Body of pancreas (tissue), 4 donors: Measurements from ENCODE around the gene FAM186B. TPM values are rescaled to one million over a fixed set of nuclear protein-coding genes. Genes with fewer than 3 reads are reported as not detected.

Experiments
- ATAC-seq: fragments of 150-250 bp; one replicate; pipeline ENCODE4 v1.9.1; 2016
- DNase-seq, 4 donors: peaks; one replicate each; pipeline ENCODE4 v3.0.0-alpha.2; 2019
- H3K27ac ChIP-seq, 4 donors: fragments of 200-600 bp; sonication (generic); 1 replicate in 3 of 4; 2 replicates in 1 of 4; pipeline versions ENCODE4 v1.5.1 to v1.6.1; 2016 to 2019; ENCODE audit warnings: mild to moderate bottlenecking in 1 of 4, mixed read lengths in 1 of 4, moderate library complexity in 1 of 4
- H3K27me3 ChIP-seq, 2 donors: fragments of 200-600 bp; sonication (generic); one replicate each; pipeline ENCODE4 v1.6.0; 2016; ENCODE audit warnings: mild to moderate bottlenecking in 1 of 2
- H3K36me3 ChIP-seq, 2 donors: fragments of 200-600 bp; sonication (generic); replicated peaks in 1 of 2; 2 replicates each; pipeline ENCODE4 v1.5.1; 2016; ENCODE audit warnings: low read depth in 2 of 2; ENCODE audit not compliant: insufficient read depth in 1 of 2
- H3K4me1 ChIP-seq: fragments of 200-600 bp; sonication (generic); one replicate; pipeline ENCODE4 v1.6.0; 2016
- H3K4me3 ChIP-seq, 2 donors: fragments of 200-600 bp; sonication (generic); 1 replicate in 1 of 2; 2 replicates in 1 of 2; pipeline ENCODE4 v1.5.1; 2016 to 2019
- H3K9me3 ChIP-seq, 3 donors: fragments of 200-600 bp; sonication (generic); 1 replicate in 2 of 3; 2 replicates in 1 of 3; pipeline ENCODE4 v1.5.1; 2016
- POLR2A ChIP-seq, 3 donors: fragments of 450-650 bp; IDR thresholded peaks; one replicate each; pipeline ENCODE4 v1.6.1; 2016; ENCODE audit warnings: antibody characterized with exemption in 3 of 3, mild to moderate bottlenecking in 2 of 3
- WGBS, 2 donors: methylation state at CpG; one replicate each; pipeline ENCODE4 v1.1.5; 2017; 5-methylcytosine and 5-hydroxymethylcytosine counted together
- intact Hi-C: fragments of 100-400 bp; cut with DNase I; formaldehyde crosslinking; loops from one replicate; pipeline ENCODE4 v1.15.1; 2023
- total RNA-seq, 2 donors: library from RNA; depleted of rRNA; stranded (reverse); fragments of >200 nt; gene quantifications; one replicate each; pipeline ENCODE4 v1.1.0, GENCODE V29; 2016
- TF ChIP-seq, protein P1 (sequence below), 7 experiments: fragments of 450-650 bp in 4 of 7; fragments of 200-600 bp in 3 of 7; sonication (generic) in 3 of 7; IDR thresholded peaks; one replicate each; pipeline ENCODE4 v1.5.1; 2016 to 2019; ENCODE audit warnings: antibody characterized with exemption in 7 of 7

Gene FAM186B
- total RNA-seq, 2 donors from 2014 or later, result 0.78 TPM; not detected in 1

DNA sequence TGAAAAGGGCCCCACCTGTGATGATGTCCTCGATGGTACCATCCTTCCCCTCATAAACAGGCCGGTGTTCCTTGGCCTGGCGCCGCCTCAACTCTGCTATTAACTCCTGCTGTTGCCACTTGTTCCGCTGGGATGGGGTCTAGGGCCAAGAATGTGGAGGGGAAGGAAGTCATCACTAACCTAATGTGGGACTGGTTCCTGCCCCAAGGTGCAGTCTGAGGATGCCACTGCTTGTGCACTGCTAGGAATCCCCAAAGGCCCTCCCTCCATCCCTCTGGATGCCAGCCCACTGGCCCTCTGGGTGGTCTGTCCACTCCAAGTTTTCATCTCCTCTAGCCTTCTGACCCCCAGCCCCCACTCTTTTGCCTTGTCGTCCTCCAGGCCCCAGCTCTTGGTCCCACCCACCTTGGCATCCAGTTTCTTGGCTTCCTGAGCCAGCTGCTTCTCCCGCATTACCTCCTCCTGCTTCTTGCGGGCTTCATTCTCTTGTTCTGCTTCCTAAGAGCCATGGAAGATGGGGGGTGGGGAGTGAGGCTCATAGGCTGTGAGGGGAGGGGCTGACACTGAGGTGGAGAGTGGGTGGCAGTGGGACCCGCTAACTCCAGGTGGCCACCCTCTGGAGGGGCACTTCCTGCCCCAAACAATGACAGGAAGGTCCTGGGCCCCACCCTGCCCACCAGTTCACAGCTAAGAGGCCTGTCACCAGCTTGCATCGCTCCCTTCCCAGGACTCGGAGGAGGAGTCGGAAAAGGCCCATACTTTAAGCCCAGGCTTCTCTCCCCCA, 41.6 kb upstream of the FAM186B start:
- ATAC-seq (no peak), DNase-seq (no peak)
- TF ChIP-seq, protein P1, sequence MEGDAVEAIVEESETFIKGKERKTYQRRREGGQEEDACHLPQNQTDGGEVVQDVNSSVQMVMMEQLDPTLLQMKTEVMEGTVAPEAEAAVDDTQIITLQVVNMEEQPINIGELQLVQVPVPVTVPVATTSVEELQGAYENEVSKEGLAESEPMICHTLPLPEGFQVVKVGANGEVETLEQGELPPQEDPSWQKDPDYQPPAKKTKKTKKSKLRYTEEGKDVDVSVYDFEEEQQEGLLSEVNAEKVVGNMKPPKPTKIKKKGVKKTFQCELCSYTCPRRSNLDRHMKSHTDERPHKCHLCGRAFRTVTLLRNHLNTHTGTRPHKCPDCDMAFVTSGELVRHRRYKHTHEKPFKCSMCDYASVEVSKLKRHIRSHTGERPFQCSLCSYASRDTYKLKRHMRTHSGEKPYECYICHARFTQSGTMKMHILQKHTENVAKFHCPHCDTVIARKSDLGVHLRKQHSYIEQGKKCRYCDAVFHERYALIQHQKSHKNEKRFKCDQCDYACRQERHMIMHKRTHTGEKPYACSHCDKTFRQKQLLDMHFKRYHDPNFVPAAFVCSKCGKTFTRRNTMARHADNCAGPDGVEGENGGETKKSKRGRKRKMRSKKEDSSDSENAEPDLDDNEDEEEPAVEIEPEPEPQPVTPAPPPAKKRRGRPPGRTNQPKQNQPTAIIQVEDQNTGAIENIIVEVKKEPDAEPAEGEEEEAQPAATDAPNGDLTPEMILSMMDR (IDR thresholded peaks at IDR 0.05), result no peak
- TF ChIP-seq POLR2A (IDR thresholded peaks at IDR 0.05), result no peak
- Histone ChIP-seq H3K27me3 (no peaks in the 10 kb centered on the region), H3K9me3 (no peaks in the 10 kb centered on the region), H3K4me1 (no peaks in the 10 kb centered on the region), H3K4me3 (no peak overlapping the region), H3K36me3 (peaks cover 0 to 6% of the 10 kb centered on the region in 2 donors), H3K27ac (no peak overlapping the region)
- intact Hi-C loops, result no loop called here
- 87 to 91% methylated on average over 11 to 12 of the region's 12 CpGs for WGBS, 2 donors

DNA sequence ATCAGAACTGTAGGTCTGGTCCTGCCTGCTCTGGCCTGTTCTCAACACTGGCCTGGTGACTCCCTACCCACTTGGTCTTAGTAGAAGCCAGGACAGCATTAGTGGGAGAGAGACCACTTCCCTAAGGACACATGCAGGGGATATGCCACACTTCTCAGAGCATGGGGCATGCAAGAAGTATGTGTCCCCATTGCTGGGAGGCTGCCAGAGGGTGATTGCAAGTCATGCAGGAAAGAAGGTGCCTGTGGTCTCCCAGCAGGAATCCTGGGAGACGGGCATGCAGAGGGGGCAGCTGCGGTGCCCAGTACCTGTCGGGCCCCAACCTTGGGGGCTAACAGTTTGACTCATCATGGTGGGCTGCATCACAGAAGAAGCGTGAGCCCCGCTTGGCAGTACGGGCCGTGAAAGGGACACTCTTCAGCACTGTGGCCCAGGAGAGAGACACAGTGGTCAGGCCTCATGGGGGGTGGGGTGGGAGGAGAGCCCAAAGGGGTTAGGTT, 40.9 kb upstream of the FAM186B start:
- 89 to 90% methylated on average over 7 of the region's 7 CpGs for WGBS, 2 donors
- no peaks in the 10 kb centered on the region for H3K27me3 ChIP-seq
- no peak overlapping the region for H3K27ac ChIP-seq
- no peaks in the 10 kb centered on the region for H3K9me3 ChIP-seq
- TF ChIP-seq, protein P1 (IDR thresholded peaks at IDR 0.05), result no peak
- TF ChIP-seq POLR2A (IDR thresholded peaks at IDR 0.05), result no peak
- peaks cover 0 to 8% of the 10 kb centered on the region in 2 donors for H3K36me3 ChIP-seq
- DNase-seq, result no peak
- H3K4me1 ChIP-seq, result no peaks in the 10 kb centered on the region
- ATAC-seq, result no peak
- intact Hi-C loops, result no loop called here
- H3K4me3 ChIP-seq, result no peak overlapping the region

DNA sequence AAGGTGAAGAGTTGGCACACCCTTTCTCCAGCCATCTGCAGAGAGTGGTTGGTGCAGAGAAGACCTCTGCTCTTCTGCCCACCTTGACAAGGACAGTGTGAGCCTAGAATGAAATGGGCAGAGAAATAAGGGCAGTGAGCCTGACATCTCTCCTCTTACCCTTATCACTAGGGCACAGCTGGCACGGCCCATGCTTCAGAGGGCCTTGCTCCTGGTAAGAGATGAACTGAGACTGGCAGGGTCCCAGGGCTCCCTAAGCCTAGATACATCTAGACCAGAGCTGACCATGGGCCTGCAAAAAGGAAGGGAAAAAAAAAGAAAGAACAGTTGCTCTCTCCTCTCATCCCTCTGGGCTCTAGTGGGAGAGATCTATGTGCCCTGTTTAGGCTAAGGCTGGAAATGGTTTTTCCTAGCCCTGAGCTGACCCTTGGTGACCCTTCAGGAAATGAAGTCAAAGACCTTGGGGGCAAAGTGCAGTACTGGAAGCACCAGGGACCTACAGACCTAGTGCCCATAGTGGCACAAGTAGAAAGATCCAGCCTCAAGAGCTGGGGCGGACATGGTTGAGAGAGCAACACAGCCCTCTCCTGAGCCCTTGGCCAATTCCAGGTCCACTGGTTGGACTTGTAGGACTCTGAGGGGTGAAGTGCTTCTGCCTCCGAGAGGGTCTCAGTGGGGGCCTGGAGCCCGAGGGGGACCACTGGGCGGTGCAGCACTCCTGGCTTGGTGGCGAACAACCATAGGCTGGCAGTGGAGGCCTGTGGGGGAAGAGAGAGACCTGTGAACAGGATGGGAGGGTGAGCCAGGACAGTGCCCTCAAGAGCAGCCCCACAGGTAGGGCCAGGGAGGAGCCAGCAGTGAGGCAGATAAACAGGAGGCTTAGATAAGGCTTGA, 40.0 kb upstream of the FAM186B start:
- no peaks in the 10 kb centered on the region for H3K9me3 ChIP-seq
- H3K4me3 ChIP-seq, result no peak overlapping the region
- DNase-seq (no peak), ATAC-seq (no peak)
- TF ChIP-seq, protein P1 (IDR thresholded peaks at IDR 0.05), result no peak
- no peak for TF ChIP-seq POLR2A (IDR thresholded peaks at IDR 0.05)
- no peaks in the 10 kb centered on the region for H3K27me3 ChIP-seq
- peaks cover 0 to 8% of the 10 kb centered on the region in 2 donors for H3K36me3 ChIP-seq
- intact Hi-C loops, result no loop called here
- no peaks in the 10 kb centered on the region for H3K4me1 ChIP-seq
- no peak overlapping the region for H3K27ac ChIP-seq
- 88 to 89% methylated on average over 5 to 6 of the region's 6 CpGs for WGBS, 2 donors

DNA sequence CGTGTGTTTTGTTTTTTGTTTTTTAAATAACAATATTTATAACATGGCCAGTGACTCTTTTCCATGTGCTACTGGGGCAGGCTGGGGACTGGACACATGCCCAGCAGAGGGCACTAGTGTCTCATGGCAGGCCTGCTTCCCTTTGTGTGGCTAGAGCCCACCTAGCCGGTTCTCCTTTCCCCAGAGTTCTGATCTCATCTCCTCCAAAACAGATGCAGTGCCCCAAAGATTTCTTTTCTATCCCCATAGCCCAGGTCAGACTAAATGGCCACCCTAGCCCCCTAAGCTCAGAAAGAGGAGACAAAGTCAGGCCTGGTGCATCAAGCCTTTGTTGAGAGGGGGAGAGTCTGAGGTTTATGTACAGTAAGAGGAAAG, 39.2 kb upstream of the FAM186B start:
- Histone ChIP-seq H3K4me1 (no peaks in the 10 kb centered on the region), H3K9me3 (no peaks in the 10 kb centered on the region), H3K4me3 (no peak overlapping the region), H3K36me3 (peaks cover 0 to 8% of the 10 kb centered on the region in 2 donors), H3K27me3 (no peaks in the 10 kb centered on the region), H3K27ac (no peak overlapping the region)
- WGBS, 2 donors, result 19 to 21% methylated on average over 2 of the region's 2 CpGs
- TF ChIP-seq, protein P1 (IDR thresholded peaks at IDR 0.05), result peak; percentile 70 to 94 (median 87)
- no peak for TF ChIP-seq POLR2A (IDR thresholded peaks at IDR 0.05)
- intact Hi-C loops, result loop anchor here (5.0 kb wide), 1 partner anchor 63 kb away; the partner anchor contains the start of gene FMNL3
- ATAC-seq (peak; percentile 70), DNase-seq (peak; percentile 71 to 82 (median 76))
